HG02571 (cell line): ENCODE data around the gene DDX18.
A peak's percentile ranks its signal among the peaks of the same experiment; 100 is the strongest.

Source experiments
- ATAC-seq: cut with Tn5 transposase; IDR thresholded peaks from one replicate; pipeline ENCODE4 v1.9.1; 2021; ENCODE audit warnings: mild to moderate bottlenecking, moderate library complexity; ENCODE audit not compliant: unreplicated experiment

The DDX18 gene

DNA sequence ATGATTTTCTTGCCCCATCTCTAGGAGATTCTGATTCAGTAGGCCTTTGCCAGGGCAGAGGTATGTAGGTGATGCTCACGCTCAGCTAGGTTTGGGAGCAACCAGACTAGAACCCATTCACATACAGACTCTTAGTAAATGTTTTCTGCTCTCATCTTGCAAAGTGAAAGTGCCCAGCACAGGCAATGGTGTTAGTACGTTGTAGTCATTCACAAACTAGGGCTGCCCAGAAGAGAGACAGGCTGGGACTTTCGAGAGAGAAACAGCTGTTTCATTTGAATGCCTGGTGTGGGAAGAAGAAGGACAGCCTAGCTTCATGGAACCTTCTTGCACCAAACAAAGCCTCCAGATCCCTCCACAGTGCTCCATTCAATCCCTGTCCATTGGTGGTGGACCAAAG is 19.4 kb downstream of the DDX18 start:
- ATAC-seq: no peak

- ATAC-seq: no peak
Measured at GRCh38 chr2:117834992-117835391, 20.5 kb downstream of the DDX18 start.

DNA sequence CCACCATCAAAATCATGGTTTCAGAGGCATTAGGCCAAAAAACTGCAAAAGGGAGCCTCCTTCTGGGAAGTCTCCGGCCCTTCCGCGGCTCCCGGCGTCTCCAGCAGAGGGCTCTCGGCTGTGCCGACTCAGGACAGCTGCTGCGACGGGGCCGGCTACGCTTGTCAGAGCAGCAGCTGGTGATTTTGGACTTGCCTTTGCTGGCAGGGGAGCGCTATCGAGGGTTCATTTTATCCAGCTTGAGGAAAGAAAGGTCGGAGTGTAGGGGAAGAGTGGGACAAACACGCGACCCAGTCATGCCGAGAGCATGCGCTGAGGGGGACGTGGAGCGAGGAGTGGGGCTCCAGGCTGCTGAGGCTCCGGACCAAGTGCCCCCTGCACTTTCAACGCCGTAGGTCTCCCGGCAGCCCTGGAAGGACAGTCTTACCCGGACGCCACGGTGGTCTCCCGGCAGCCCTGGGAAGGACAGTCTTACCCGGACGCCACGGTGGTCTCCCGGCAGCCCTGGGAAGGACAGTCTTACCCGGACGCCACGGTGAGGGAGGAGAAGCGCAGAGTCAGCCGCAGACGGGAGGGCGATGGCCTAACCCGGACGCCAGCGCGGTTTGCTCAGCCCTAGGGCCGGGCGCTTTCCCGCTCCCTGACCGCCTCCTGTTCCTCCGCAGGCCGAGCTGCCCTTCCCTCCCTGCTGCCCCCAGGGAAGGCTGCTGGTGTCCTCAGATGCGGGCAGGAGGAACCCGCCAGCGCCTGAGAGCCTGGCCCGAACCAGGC is 21.7 kb downstream of the DDX18 start:
- ATAC-seq: peak; percentile 71

DNA sequence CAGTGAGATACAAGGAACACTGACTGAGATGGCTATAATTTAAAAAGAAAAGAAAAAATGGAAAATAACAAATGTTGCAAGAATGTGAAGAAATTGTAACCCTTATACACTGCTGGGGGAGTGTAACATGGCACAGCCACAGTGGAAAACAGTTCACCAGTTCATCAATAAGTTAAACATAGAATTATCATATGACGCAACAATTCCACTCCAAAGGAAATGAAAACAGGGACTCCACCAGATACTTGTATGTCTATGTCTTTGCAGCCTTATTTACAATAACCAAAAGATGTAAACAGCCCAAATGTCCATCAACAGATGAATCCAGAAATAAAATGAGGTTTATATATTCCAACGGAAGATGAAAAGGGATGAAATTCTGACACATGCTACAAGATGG is 30.8 kb downstream of the DDX18 start:
- no peak for ATAC-seq

- ATAC-seq: no peak
Measured at GRCh38 chr2:117850015-117850414, 35.5 kb downstream of the DDX18 start.

- no peak for ATAC-seq
Measured at GRCh38 chr2:117850461-117850860, 36.0 kb downstream of the DDX18 start.

DNA sequence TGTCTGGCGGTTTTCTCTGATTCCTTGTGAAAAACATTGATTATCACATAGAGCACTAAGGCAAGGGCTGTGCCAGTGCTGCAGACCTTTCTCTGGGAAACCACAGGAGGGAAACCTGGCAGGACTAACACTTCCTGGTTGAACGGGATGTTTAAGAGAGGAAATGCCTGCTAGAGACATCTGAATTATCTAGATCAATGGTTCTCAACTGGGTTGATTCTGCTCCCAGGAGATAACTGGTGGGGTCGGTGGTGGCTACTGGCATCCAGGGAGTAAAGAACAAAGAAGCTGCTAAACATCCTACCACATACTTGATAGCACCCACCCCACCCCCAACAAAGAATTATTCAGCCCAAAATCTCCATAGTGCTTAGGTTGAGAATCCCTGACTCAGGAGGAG is 37.5 kb downstream of the DDX18 start:
- ATAC-seq: no peak

DNA sequence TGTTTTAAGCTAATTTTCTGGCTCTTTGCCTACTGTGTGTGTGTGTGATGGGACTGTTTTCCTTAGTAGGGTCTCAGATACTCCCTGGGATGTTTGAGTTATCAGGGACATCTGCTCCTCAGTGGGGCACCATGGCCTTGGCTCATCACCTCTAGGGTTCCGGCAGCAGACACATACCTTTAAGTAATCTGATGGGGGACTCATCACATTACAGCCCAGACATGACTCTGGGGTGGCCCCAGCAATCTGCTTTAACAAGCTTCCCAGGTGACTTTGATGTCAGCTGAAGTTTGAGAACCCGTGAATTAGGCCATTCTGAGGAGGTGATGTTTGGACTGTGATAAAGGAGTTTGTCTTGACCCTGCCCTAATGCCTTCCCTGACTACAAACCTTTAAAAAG is 38.8 kb downstream of the DDX18 start:
- ATAC-seq: no peak

DNA sequence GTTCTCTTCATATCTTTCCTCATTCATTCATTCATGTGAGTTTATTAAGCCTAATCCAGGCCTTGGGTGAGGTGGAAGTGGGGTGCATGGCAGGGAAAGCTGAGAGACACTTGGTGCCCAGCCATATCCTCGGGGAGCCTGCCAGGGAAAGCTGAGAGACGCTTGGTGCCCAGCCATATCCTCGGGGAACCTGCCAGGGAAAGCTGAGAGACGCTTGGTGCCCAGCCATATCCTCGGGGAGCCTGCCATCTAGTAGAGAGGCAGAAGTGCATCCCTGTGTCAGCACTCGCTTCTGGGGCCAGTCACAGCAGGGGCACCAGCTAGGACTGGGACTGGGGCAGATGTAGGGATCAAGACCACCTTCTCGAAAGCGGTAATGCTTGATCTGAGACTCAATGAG is 39.4 kb downstream of the DDX18 start:
- ATAC-seq: no peak

DNA sequence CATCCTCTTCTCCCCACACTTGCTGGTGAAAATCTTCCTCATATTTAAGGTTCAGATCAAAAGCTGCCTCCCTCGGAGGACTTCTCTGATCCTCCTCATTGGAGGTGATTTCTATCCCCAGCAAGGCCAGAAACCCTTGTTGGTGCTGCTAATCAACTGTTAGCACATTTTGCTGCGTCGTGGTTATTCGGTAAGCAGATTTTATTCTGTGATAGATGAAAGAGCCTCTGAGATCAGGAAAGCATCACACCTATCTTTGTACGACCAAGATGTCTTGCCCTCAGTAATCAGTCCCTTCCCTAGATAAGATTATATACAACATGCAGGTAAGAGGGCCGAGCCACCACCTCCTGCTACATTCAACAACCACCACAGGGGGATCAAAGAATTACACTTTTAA is 40.1 kb downstream of the DDX18 start:
- ATAC-seq: no peak

GRCh38 chr2:117855886-117856285 is 41.4 kb downstream of the DDX18 start:
- no peak for ATAC-seq

GRCh38 chr2:117856415-117857210 is 42.1 kb downstream of the DDX18 start:
- ATAC-seq: no peak

- no peak for ATAC-seq
Measured at GRCh38 chr2:117858336-117858735, 43.8 kb downstream of the DDX18 start.

- no peak for ATAC-seq
Measured at GRCh38 chr2:117858892-117859531, 44.5 kb downstream of the DDX18 start.

- ATAC-seq: no peak
Measured at GRCh38 chr2:117859532-117859911, 45.0 kb downstream of the DDX18 start.

GRCh38 chr2:117859924-117860647 is 45.6 kb downstream of the DDX18 start:
- no peak for ATAC-seq

DNA sequence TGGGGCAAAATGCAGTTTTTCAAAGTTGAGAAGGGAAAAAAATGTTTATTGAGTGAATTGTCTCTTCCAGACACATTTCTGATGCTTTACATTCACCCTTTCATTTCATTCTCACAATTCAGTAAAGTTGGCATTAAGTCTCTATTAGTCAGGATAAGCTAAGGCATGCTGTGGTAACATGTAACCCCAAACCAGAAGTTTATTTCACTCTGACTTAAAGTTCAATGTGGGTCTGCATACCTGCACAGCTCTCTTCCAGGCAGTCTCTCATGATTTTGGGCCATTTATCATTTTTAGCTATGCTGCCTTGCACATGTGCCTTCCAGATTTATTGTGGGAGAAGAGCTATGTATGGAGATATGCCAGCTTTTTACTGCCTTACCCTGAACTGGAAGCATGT is 48.0 kb downstream of the DDX18 start:
- ATAC-seq: no peak

DNA sequence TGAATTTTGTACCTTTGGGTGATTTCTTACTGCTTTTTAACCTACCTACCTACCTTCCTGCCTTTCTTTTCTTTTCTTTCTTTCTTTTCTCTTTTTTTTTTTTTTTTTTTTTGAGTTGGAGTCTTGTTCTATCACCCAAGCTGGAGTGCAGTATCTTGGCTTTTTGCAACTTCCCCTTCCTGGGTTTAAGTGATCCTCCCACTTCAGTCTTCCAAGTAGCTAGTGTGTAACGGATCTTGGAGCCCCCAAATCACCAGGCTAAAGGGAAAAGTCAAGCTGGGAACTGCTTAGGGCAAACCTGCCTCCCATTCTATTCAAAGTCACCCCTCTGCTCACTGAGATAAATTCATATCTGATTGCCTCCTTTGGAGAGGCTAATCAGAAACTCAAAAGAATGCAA is 61.3 kb downstream of the DDX18 start:
- ATAC-seq: no peak

DNA sequence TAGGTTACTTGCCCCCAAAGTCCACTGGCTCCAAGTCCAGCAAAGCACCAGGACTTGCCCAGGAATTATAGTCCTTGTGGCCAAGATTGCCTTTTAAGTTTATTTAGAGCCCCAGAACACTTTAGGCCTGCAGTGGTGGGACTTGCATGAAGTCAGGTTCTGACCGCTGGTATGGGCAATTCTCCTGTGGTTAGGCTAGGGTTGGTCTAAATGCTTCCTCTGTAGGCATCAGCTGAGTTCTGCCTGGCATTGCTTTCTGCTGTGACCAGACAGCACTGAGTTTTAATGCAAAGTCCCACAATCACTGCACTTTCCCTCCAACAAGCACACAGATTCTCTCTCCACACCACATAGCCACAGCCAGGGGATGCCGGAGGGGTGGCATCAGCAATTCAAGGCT is 64.5 kb downstream of the DDX18 start:
- no peak for ATAC-seq
